Activated CD4-positive, alpha-beta T cell treated with anti-CD3 and anti-CD28 coated beads, Interleukin-2, amount 50 U/mL, for 1 hour (primary cell): ENCODE data around the gene PODXL.
"Not testable (repeated sequence)": the region's sequence is repeated elsewhere in the genome, so short reads cannot be mapped to it uniquely, and the experiment has no call there.

Experiments
- DNase-seq: peaks from one replicate; pipeline ENCODE4 v3.0.0-alpha.2; 2020

PODXL gene

GRCh38 chr7:131489196-131489595, 67.2 kb downstream of the PODXL start:
- DNase-seq: no peak

DNA sequence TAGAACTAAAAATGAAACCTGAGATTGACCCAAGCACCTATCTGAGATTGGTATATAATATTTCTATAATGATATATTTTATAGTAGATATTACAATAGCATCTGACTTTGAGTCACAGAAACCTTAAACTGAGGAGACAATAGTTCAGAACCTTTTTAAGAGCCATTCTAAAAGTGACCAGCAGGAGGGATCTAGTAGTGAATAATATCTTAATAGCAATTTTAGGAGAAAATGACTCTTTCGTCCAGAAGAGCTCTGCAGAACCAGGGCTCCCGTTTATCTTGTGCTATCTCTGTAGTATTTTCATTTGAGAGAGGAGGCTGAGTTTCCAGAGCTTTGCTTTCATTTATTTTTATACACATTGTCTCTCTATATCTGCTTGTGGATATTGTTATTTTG, 68.1 kb downstream of the PODXL start:
- DNase-seq: no peak

GRCh38 chr7:131487217-131487616, 69.2 kb downstream of the PODXL start:
- no peak for DNase-seq

DNA sequence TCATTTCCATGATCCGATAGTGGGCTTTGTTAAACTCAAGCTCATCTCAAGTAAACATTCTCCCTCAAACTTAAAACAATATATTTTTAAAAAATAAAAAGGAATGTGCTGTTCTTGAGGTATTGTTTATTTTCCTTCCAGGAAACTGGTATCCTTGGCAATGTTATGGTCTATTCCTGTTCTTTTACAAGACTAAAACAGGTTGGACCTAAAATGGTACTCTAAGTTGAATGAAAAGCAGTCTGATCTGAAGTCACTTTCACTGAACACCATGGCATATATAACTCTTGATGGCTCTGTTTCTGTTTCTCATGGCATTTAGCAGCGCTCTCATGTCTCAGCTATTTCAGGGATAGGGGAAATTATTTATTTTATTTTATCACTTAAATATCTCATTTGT, 70.1 kb downstream of the PODXL start:
- DNase-seq: no peak

- no peak for DNase-seq
Measured at GRCh38 chr7:131483586-131483985, 72.8 kb downstream of the PODXL start.

- no peak for DNase-seq
Measured at GRCh38 chr7:131482800-131483199, 73.6 kb downstream of the PODXL start.

DNA sequence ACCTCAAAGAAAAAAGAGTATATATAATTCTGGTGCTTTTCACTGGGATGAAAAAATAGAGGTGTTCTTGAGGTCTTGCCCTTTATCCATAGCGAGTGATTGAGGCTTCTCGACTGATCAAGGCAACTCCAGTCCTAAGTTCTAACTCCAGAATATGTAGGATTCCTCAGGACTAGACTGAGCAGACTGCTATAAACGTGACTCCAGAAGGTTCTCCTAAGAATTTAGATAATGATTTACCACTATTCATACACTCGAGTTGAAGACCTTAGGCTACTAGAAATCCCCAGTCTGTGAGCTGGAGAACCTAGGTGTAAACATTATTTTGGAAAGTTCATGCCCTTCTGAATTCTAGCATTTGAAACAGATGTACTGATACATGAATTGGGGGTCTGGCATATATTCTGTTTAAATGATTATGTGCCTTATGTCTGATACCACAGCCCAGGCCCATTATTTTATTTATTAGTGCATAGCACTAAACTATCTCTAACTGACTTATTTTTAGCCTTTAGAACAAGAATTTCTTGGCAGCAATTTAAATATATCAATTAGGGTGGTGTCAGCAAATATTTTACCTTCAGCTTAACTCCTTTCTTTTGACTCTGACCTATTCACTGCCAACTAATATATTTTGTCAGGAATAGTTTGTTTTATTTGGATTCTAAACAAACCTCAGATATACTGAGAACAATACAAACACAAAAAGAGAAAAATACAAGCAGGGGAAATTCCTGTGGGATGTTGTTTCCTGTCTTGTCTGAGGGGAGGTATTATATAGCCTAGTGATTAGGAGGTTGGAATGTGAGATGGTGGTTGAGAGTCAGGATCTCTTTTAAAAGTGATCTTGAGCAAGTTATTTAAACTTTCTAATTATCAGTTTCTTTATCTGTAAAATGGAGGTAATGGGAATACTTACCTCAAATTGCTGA, 75.8 kb downstream of the PODXL start:
- DNase-seq: no peak

GRCh38 chr7:131476740-131477139, 79.7 kb downstream of the PODXL start:
- no peak for DNase-seq

DNA sequence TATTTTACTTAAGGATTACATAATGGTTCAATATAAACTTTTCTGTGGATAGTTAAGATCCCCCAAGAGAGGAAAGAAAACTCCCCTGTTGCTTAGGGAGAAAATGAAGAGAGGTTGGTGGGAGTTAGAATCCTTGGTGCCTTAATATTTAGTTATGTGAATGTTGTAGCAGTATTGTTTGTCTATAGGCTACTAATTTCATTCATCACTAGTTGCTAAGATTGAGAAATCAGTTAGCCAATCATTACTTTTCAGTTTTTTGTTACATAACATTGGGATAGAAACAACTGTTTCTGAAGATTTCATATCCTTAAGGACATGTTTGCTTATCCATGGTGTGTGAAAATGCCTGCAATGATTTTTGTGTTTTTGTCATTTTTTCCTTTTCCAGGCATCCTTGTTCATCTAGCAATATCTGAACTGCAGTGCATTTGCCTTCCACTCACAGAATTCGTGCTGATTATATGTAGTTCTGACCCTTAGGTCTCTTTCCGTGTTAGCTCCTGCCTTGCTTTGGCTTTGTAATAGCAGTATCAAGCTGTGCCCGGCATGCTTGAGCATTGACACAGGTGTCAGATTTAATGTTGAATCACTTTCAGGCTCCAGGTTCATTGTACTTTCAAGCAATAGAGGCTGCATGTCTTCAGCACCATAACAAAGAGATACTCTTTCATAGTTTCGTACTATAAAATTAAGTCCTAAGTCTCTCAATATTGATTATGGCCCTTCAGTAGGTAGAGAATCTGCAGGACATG, 85.0 kb downstream of the PODXL start:
- DNase-seq: no peak

- DNase-seq: no peak
Measured at GRCh38 chr7:131467788-131468187, 88.6 kb downstream of the PODXL start.

GRCh38 chr7:131466735-131467365, 89.6 kb downstream of the PODXL start:
- DNase-seq: no peak

- DNase-seq: not testable (repeated sequence)
Measured at GRCh38 chr7:131462715-131463114, 93.7 kb downstream of the PODXL start.

- DNase-seq: no peak
Measured at GRCh38 chr7:131462059-131462458, 94.4 kb downstream of the PODXL start.

GRCh38 chr7:131459256-131459655, 97.2 kb downstream of the PODXL start:
- no peak for DNase-seq

DNA sequence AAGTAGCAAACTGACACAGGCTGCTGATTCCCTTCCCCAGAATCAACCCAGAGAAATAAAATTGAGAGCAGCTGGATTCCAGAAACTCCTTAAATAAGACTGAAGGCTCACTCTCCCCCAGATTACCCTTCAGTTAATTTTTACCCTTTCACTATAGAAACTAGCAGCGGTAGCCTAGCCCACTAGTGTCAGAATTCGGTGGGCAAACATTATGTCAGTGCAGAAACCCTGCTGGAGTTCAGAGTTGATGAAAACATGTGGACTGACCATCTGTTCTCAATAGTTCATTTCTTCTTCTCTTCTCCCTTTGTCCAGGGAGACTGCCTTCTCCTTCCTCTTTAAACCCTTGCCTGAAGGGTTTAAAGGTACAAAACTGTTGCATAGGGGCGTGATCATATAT, 100.1 kb downstream of the PODXL start:
- no peak for DNase-seq

DNA sequence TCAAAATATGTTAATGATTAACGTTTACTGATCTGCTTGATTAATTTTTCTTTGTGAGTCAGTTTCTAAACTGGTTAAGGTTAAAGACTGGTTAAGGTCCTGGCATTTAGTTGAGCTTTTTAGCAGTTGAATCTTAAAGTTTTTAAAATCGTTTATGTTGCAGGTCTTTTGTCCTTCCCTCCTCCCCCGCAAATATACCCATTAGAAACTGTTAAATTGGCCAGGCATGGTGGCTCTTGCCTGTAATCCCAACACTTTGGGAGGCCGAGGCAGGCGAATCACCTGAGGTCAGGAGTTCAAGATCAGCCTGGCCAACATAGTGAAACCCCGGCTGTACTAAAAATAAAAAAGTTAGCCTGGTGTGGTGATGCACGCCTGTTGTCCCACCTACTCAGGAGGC, 100.9 kb downstream of the PODXL start:
- no peak for DNase-seq

GRCh38 chr7:131455001-131455400, 101.4 kb downstream of the PODXL start:
- DNase-seq: no peak

DNA sequence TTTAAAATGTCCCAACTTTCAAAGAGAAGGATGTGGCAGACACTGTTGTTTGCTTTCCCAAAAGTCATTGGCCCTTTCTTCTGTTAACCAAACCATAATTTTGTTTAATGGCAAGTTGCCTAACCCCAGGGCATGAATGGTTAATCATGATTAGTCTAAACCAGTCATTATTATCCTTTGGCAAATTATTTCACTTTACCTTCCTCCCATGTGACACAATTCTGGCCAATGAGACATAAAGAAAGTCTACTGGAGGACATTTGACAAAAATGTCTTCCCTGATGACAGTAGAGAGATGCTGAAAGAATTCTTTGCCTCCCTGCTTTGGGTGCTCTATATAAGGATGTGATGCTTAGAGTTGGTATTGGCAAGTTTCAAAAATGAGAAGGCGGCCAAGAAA, 101.9 kb downstream of the PODXL start:
- no peak for DNase-seq
